Activated naive CD8-positive, alpha-beta T cell treated with anti-CD3 and anti-CD28 coated beads, Interleukin-2, amount 50 U/mL, for 24 hours (primary cell): ENCODE results near the gene CCND3.

Experiments
- ATAC-seq: fragments of 150-1000 bp; cut with Tn5 transposase; one replicate; pipeline ENCODE4 v1.10.0; 2021
- DNase-seq: peaks from one replicate; pipeline ENCODE4 v3.0.0; 2021
- H3K27ac Mint-ChIP-seq: one replicate; pipeline ENCODE4 v1.8.0; 2021; ENCODE audit warnings: mild to moderate bottlenecking, mixed read lengths
- H3K27me3 Mint-ChIP-seq: one replicate; pipeline ENCODE4 v1.8.0; 2021; ENCODE audit warnings: mixed read lengths
- H3K36me3 Mint-ChIP-seq: one replicate; pipeline ENCODE4 v1.8.0; 2021; ENCODE audit warnings: low read depth, mixed read lengths
- H3K4me1 Mint-ChIP-seq: one replicate; pipeline ENCODE4 v1.8.0; 2021; ENCODE audit warnings: mixed read lengths
- H3K4me3 Mint-ChIP-seq: one replicate; pipeline ENCODE4 v1.8.0; 2021; ENCODE audit warnings: mild to moderate bottlenecking, moderate library complexity, mixed read lengths
- H3K9me3 Mint-ChIP-seq: one replicate; pipeline ENCODE4 v1.8.0; 2021; ENCODE audit warnings: mixed read lengths

The CCND3 gene

GRCh38 chr6:41884957-41885356, 56.7 kb downstream of the CCND3 start:
- Mint-ChIP-seq H3K36me3 (no peaks in the 10 kb centered on the region), H3K4me3 (no peak overlapping the region), H3K27me3 (no peaks in the 10 kb centered on the region), H3K27ac (no peak overlapping the region), H3K9me3 (no peaks in the 10 kb centered on the region), H3K4me1 (no peaks in the 10 kb centered on the region)
- no peak for ATAC-seq
- DNase-seq, result no peak
